Ovary (tissue), 9 donors: ENCODE results near the gene PAFAH1B2. TPM values are rescaled to one million over a fixed set of nuclear protein-coding genes. Genes with fewer than 3 reads are reported as not detected.
A peak's percentile ranks its signal among the peaks of the same experiment; 100 is the strongest.

Experiments
- DNase-seq, 5 donors: peaks; one replicate each; pipeline ENCODE4 v3.0.0-alpha.2; 2019 to 2020
- H3K27ac ChIP-seq, 2 donors: fragments of 200-600 bp; one replicate each; pipeline versions ENCODE4 v1.5.1 to v1.8.0; 2019 to 2022
- H3K27me3 ChIP-seq: fragments of 200-600 bp; one replicate; pipeline ENCODE4 v1.8.0; 2022
- H3K36me3 ChIP-seq: fragments of 200-600 bp; sonication (generic); one replicate; pipeline ENCODE4 v1.5.1; 2019
- H3K4me1 ChIP-seq: one replicate; pipeline ENCODE4 v1.8.1; 2013; ENCODE audit warnings: mild to moderate bottlenecking, moderate library complexity; ENCODE audit not compliant: insufficient read depth
- H3K4me3 ChIP-seq: fragments of 200-600 bp; sonication (generic); one replicate; pipeline ENCODE4 v1.5.1; 2017
- H3K9me3 ChIP-seq, 2 donors: fragments of 200-600 bp in 1 of 2; sonication (generic) in 1 of 2; one replicate each; pipeline versions ENCODE4 v1.5.1 to v1.8.1; 2013 to 2019; ENCODE audit warnings: mild to moderate bottlenecking in 1 of 2, moderate library complexity in 1 of 2
- CTCF ChIP-seq, 3 donors: fragments of 450-650 bp in 2 of 3; fragments of 200-600 bp in 1 of 3; IDR thresholded peaks; one replicate each; pipeline versions ENCODE4 v1.5.1 to v1.8.0; 2016 to 2022; ENCODE audit warnings: antibody characterized with exemption in 3 of 3, mild to moderate bottlenecking in 1 of 3
- EP300 ChIP-seq: sonication (generic); formaldehyde crosslinking; IDR thresholded peaks from one replicate; pipeline ENCODE4 v1.6.1; 2017; ENCODE audit warnings: antibody characterized with exemption
- POLR2A ChIP-seq: fragments of 450-650 bp; IDR thresholded peaks from one replicate; pipeline ENCODE4 v1.6.1; 2017; ENCODE audit warnings: antibody characterized with exemption, mild to moderate bottlenecking, moderate library complexity
- WGBS, 3 donors: extraction: QIAGEN DNeasy Blood & Tissue Kit in 1 of 3; methylation state at CpG; one replicate each; pipeline versions ENCODE4 v1.1.5 to v1.1.7; 2013 to 2017; 5-methylcytosine and 5-hydroxymethylcytosine counted together
- intact Hi-C, 4 donors: fragments of 100-400 bp; cut with DNase I; formaldehyde crosslinking; loops; one replicate each; pipeline versions ENCODE4 v1.11.0 to v1.15.1; 2022 to 2023
- polyA plus RNA-seq, 2 donors: library from polyadenylated mRNA; stranded (reverse); fragments of 200-250 nt in 1 of 2; fragments of 350-450 nt in 1 of 2; fragmentation: Illumina TruSeq in 1 of 2; extraction: RNeasy Lipid Tissue Mini Kit (QIAGEN cat#74804) in 1 of 2; gene quantifications; one replicate each; pipeline ENCODE4 v1.2.3, GENCODE V29; 2013 to 2014
- total RNA-seq, 7 donors: library from RNA; depleted of rRNA in 2 of 7; stranded (reverse); fragments of >200 nt in 2 of 7; fragmentation: NEBNext Ultra II Directional in 3 of 7; extraction: Animal tissue kit (Norgen Biotek cat#: 25700) in 3 of 7; gene quantifications; one replicate each; pipeline versions ENCODE4 v1.1.0 to v1.2.4, GENCODE V29; 2016 to 2023
- donor health status: DM: no; HTN: no; CAD: no; lungs with moderate emphysema.
- donor health status: DM: no; HTN: no; CAD: no.
- donor health status: Bipolar disorder and iron deficiency.
- donor health status: DM: yes; HTN: yes; CAD: no.
- donor health status: DM: no; HTN: no; CAD: no.
- donor health status: DM: yes; HTN: yes; CAD: no.

The PAFAH1B2 gene
- total and polyA plus RNA-seq, 9 donors, result 23.0 to 95.6 (median 75.5) TPM

DNA sequence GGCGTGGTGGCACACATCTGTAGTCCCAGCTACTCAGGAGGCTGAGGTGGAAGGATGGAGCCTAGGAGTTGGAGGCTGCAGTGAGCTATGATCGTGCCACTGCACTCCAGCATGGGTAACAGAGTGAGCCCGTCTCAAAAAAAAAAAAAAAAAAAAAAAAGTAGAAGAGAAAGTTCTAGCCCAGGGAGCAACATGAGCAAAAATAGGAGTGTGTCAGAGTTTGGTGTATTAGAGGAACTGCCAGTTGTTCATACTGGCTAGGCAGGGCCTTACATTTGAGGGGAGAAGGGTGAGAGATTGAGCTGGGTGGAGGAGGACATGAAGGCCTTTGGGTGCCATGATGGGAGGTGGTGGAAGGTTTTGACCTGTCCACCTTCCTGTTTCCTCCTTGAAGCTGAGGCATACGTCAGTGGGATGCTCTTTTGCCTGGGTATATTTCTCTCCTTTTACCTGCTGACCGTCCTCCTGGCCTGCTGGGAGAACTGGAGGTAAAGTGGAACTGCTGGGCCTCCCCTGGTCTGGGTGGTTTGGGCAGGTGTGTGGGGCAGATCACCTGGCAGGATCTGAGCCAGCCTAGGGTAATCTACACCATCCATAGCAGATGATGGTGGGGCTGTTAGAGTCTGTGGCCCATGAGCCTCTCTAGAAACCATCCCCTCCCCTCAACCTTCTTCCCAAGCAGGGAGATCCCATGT, 41.8 kb downstream of the PAFAH1B2 start:
- Histone ChIP-seq H3K27me3 (no peaks in the 10 kb centered on the region), H3K4me1 (peaks cover 27% of the 10 kb centered on the region), H3K36me3 (no peaks in the 10 kb centered on the region), H3K9me3 (no peaks in the 10 kb centered on the region), H3K4me3 (no peak overlapping the region), H3K27ac (peak overlapping the region in 1 of 2 donors; percentile 72)
- intact Hi-C loops, result loop anchor here in 1 of 4 donors (5.0 kb wide), 1 partner anchor 36 kb away; no protein-coding TSS in a partner anchor
- 89 to 94% (median 90%) methylated on average over 5 of the region's 5 CpGs for WGBS, 3 donors
- no peak for DNase-seq
- TF ChIP-seq CTCF (IDR thresholded peaks at IDR 0.05), result no peak
- TF ChIP-seq POLR2A, result no peak
- TF ChIP-seq EP300, result no peak

DNA sequence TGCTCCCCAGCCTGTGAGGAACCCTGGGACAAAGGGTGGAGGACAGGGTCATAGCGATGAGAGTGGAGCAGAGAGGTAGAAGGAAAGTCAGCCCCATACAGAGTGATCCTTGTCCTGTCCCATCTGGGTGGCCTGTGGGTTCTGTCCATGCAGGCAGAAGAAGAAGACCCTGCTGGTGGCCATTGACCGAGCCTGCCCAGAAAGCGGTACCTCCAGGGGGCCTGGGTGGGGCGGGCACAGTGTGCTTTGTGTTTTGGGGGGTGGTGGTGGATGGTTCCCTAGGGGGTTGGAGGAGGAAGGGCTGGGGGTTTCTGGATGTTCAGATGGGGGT, 42.3 kb downstream of the PAFAH1B2 start:
- Histone ChIP-seq H3K9me3 (no peaks in the 10 kb centered on the region), H3K36me3 (no peaks in the 10 kb centered on the region), H3K27ac (peak overlapping the region in 1 of 2 donors; percentile 72), H3K27me3 (no peaks in the 10 kb centered on the region), H3K4me3 (no peak overlapping the region), H3K4me1 (peaks cover 23% of the 10 kb centered on the region)
- TF ChIP-seq EP300 (no peak), POLR2A (no peak), CTCF (IDR thresholded peaks at IDR 0.05) (no peak)
- peak in 3 of 5 donors; percentile 15 to 41 (median 28) for DNase-seq
- 92 to 100% (median 98%) methylated on average over 4 of the region's 4 CpGs for WGBS, 3 donors
- intact Hi-C loops, result loop anchor here in 1 of 4 donors (5.0 kb wide), 1 partner anchor 36 kb away; no protein-coding TSS in a partner anchor

DNA sequence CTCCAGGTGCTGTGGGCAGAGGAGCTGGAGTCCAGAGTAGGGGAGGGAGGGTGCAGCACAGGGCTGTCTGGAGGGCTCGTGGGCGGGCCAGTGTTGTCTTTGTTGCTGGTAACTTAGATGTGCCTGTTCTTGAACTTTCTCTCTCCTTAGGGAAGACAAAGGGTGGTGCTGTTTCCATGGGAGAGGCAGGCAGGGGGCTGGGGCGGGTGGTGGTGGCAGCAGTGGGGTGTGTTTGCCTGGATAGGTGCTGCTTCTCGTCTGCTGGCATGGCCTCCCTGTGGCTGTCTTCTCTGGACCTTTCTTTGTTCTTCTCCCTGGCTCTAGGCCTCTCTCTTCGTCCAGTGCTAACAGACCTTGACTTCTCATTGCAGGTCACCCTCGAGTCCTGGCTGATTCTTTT, 42.9 kb downstream of the PAFAH1B2 start:
- Histone ChIP-seq H3K27ac (peak overlapping the region; percentile 59 to 72), H3K27me3 (no peaks in the 10 kb centered on the region), H3K9me3 (no peaks in the 10 kb centered on the region), H3K4me1 (peaks cover 19% of the 10 kb centered on the region), H3K36me3 (no peaks in the 10 kb centered on the region), H3K4me3 (no peak overlapping the region)
- TF ChIP-seq EP300 (no peak), POLR2A (no peak), CTCF (IDR thresholded peaks at IDR 0.05) (no peak)
- intact Hi-C loops, result loop anchor here in 1 of 4 donors (5.0 kb wide), 1 partner anchor 35 kb away; no protein-coding TSS in a partner anchor
- DNase-seq, result peak; percentile 37 to 69 (median 50)
- WGBS, 3 donors, result 18 to 30% (median 18%) methylated on average over 6 of the region's 6 CpGs

DNA sequence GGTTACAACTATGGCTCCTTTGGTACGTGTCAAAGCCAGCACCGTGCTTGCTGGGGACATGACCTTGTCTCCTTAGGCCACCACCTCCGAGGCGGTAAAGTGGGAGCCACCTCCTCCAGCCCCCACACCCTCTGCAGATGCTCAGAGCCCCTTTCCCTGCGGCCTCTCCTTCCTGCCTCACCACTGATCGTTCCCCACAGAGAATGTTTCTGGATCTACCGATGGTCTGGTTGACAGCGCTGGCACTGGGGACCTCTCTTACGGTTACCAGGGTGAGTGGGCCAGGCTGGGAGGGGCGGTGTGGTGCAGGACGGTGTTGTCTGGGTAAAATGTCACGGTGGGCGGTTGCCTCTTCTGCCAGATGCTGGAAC, 43.3 kb downstream of the PAFAH1B2 start:
- peaks cover 19% of the 10 kb centered on the region for H3K4me1 ChIP-seq
- WGBS, 3 donors, result 42 to 64% (median 59%) methylated on average over 13 of the region's 13 CpGs

More for the DNA sequence above, 43.3 kb downstream of the PAFAH1B2 start:
- TF ChIP-seq POLR2A, result no peak
- TF ChIP-seq CTCF (IDR thresholded peaks at IDR 0.05), result no peak
- no peak for TF ChIP-seq EP300
- no peaks in the 10 kb centered on the region for H3K9me3 ChIP-seq
- intact Hi-C loops, result loop anchor here in 1 of 4 donors (5.0 kb wide), 1 partner anchor 35 kb away; no protein-coding TSS in a partner anchor
- no peak overlapping the region for H3K4me3 ChIP-seq
- no peaks in the 10 kb centered on the region for H3K27me3 ChIP-seq
- no peaks in the 10 kb centered on the region for H3K36me3 ChIP-seq
- peak overlapping the region; percentile 59 to 72 for H3K27ac ChIP-seq
- peak in 1 of 5 donors; percentile 41 for DNase-seq
